HEK293T (cell line): ENCODE data around the gene SHLD1.
"Not testable (repeated sequence)": the region's sequence is repeated elsewhere in the genome, so short reads cannot be mapped to it uniquely, and the experiment has no call there.

Experiments used
- CTCF ChIA-PET: fragments of 350-600 bp; formaldehyde crosslinking; extraction: SDS; loops from one replicate; lab custom pipeline; 2021; ENCODE audit warnings: antibody characterized with exemption, inconsistent platforms; lab: Yijun Ruan, JAX
- POLR2A ChIA-PET: fragments of 350-600 bp; formaldehyde crosslinking; extraction: SDS; loops from one replicate; lab custom pipeline; 2020; ENCODE audit warnings: antibody characterized with exemption, inconsistent platforms; lab: Yijun Ruan, JAX
- DNase-seq: peaks from one replicate; pipeline ENCODE4 v3.0.0; 2012; ENCODE audit warnings: mixed read lengths; ENCODE audit errors: extremely low spot score
- ARNT ChIP-seq: fragments of 450-650 bp; IDR thresholded peaks from 2 replicates; pipeline ENCODE4 v1.6.1; 2017; ENCODE audit warnings: mild to moderate bottlenecking
- BHLHE40 ChIP-seq: fragments of 450-650 bp; IDR thresholded peaks from 2 replicates; pipeline ENCODE4 v1.6.1; 2016; ENCODE audit warnings: mild to moderate bottlenecking, moderate library complexity, borderline replicate concordance
- CTBP1 ChIP-seq: fragments of 450-650 bp; IDR thresholded peaks from 2 replicates; pipeline ENCODE4 v1.6.1; 2016; ENCODE audit warnings: borderline replicate concordance
- ELF4 ChIP-seq: fragments of 450-650 bp; IDR thresholded peaks from 2 replicates; pipeline ENCODE4 v1.6.1; 2017; ENCODE audit warnings: antibody characterized with exemption
- FOXA1 ChIP-seq: fragments of 450-650 bp; IDR thresholded peaks from 2 replicates; pipeline ENCODE4 v1.6.1; 2016; ENCODE audit warnings: mild to moderate bottlenecking
- FOXK2 ChIP-seq: fragments of 450-650 bp; IDR thresholded peaks from 2 replicates; pipeline ENCODE4 v1.6.1; 2016; ENCODE audit warnings: mild to moderate bottlenecking
- FOXM1 ChIP-seq: fragments of 450-650 bp; IDR thresholded peaks from 2 replicates; pipeline ENCODE4 v1.6.1; 2017; ENCODE audit warnings: mild to moderate bottlenecking, borderline replicate concordance
- HDGF ChIP-seq: fragments of 450-650 bp; IDR thresholded peaks from 2 replicates; pipeline ENCODE4 v1.6.1; 2017; ENCODE audit warnings: antibody characterized with exemption, borderline replicate concordance
- L3MBTL2 ChIP-seq: fragments of 450-650 bp; conservative IDR thresholded peaks from 2 replicates; pipeline ENCODE4 v1.6.1; 2016; ENCODE audit warnings: mild to moderate bottlenecking
- LEF1 ChIP-seq: fragments of 450-650 bp; IDR thresholded peaks from 2 replicates; pipeline ENCODE4 v1.6.1; 2017; ENCODE audit warnings: mild to moderate bottlenecking, borderline replicate concordance
- NFRKB ChIP-seq: fragments of 450-650 bp; IDR thresholded peaks from 2 replicates; pipeline ENCODE4 v1.6.1; 2016; ENCODE audit warnings: mild to moderate bottlenecking, moderate library complexity
- PKNOX1 ChIP-seq: fragments of 450-650 bp; IDR thresholded peaks from 2 replicates; pipeline ENCODE4 v1.6.1; 2016
- SP1 ChIP-seq: fragments of 450-650 bp; IDR thresholded peaks from 2 replicates; pipeline ENCODE4 v1.6.1; 2017
- SUZ12 ChIP-seq: fragments of 450-650 bp; IDR thresholded peaks from 2 replicates; pipeline ENCODE4 v1.6.1; 2016; ENCODE audit warnings: mild to moderate bottlenecking
- TARDBP ChIP-seq: fragments of 450-650 bp; IDR thresholded peaks from 2 replicates; pipeline ENCODE4 v1.6.1; 2016
- ZNF384 ChIP-seq: fragments of 450-650 bp; IDR thresholded peaks from 2 replicates; pipeline ENCODE4 v1.6.1; 2016

Gene SHLD1

DNA sequence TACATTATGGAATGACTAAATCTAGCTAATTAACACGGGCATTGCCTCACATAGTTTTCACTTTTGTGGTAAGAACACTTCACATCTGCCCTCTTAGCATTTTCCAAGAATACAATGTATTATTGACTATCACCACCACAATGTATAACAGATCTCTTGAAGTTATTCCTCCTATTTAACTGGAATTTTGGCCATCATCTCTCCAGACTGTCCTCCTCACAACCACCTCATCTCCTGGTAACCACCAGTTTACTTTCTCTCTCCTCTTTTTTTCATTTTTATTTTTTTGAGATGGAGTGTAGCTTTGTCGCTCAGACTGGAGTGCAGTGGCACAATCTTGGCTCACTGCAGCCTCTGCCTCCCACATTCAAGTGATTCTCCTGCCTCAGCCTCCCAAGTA, 8.2 kb upstream of the SHLD1 start:
- POLR2A ChIA-PET = no interaction called here
- no peak for DNase-seq
- TF ChIP-seq BHLHE40 = no peak
- TF ChIP-seq TARDBP = no peak
- TF ChIP-seq LEF1 = no peak
- TF ChIP-seq FOXA1 = no peak
- TF ChIP-seq PKNOX1 = no peak
- TF ChIP-seq SP1 = no peak
- TF ChIP-seq ARNT = no peak
- no peak for TF ChIP-seq HDGF
- TF ChIP-seq ZNF384 = no peak
- no peak for TF ChIP-seq NFRKB
- TF ChIP-seq ELF4 = no peak
- no peak for TF ChIP-seq CTBP1
- CTCF ChIA-PET = no interaction called here

DNA sequence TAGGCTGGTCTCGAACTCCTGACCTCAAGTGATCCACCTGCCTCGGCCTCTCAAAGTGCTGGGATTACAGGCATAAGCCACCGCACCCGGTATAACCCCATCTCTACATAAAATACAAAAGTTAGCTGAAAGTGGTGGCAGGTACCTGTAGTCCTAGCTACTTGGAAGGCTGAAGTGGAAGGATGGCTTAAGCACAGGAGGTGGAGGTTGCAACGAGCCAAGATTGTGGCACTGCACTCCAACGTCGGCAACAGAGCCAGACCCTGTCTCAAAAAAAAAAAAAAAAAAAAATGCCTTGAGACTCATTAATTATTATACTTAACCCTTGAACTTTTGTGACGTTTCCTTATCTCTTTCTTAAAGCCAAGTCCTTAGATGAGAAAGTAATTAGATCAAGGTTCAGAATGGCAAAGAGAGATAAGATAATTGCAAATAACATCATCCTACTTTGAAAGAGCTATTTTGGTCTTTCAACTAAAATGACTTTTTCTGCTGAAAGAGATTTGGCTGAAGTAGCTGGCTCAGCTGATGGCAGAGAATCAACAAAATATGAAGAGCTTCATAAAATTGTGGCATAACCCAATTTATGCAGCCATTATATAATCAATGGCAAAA, 4.7 kb upstream of the SHLD1 start:
- POLR2A ChIA-PET = no interaction called here
- CTCF ChIA-PET = no interaction called here
- DNase-seq = no peak

GRCh38 chr20:5746064-5746463, 4.1 kb upstream of the SHLD1 start:
- CTCF ChIA-PET = no interaction called here
- DNase-seq = no peak
- TF ChIP-seq ELF4 (no peak), FOXM1 (no peak), HDGF (no peak), L3MBTL2 (no peak), LEF1 (no peak), SP1 (no peak), SUZ12 (no peak), BHLHE40 (no peak), FOXA1 (no peak), CTBP1 (no peak), TARDBP (no peak), FOXK2 (no peak), ZNF384 (no peak), PKNOX1 (no peak), ARNT (no peak), NFRKB (no peak)
- POLR2A ChIA-PET = no interaction called here

More for the DNA sequence above, 4.7 kb upstream of the SHLD1 start:
- TF ChIP-seq SUZ12 (no peak), SP1 (no peak), CTBP1 (no peak), HDGF (no peak)

DNA sequence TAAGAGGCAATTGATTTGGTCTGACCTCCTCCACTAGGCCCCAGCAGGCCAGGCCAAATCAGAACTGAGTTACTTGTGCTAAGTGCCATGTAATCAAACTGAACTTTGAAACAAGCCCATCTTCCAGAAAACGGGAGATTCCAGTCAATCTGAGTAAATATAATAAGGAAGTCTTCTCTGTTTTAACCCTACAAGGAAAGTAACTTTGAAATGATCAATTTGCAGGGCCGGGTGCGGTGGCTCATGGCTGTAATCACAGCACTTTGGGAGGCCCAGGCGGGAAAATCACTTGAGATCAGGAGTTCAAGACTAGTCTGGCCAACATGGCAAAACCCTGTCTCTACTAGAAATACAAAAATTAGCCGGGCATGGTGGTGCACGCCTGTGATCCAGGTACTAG, 2.0 kb upstream of the SHLD1 start:
- no peak for DNase-seq
- TF ChIP-seq NFRKB = no peak
- TF ChIP-seq FOXM1 = no peak
- no peak for TF ChIP-seq SUZ12
- TF ChIP-seq ARNT = no peak
- no peak for TF ChIP-seq SP1
- no peak for TF ChIP-seq LEF1
- no peak for TF ChIP-seq L3MBTL2
- no peak for TF ChIP-seq ELF4
- TF ChIP-seq HDGF = no peak
- TF ChIP-seq PKNOX1 = no peak
- TF ChIP-seq FOXK2 = no peak
- no peak for TF ChIP-seq CTBP1
- no peak for TF ChIP-seq TARDBP
- no peak for TF ChIP-seq ZNF384
- TF ChIP-seq BHLHE40 = no peak
- no peak for TF ChIP-seq FOXA1
- ChIA-PET CTCF (no interaction called here), POLR2A (no interaction called here)

DNA sequence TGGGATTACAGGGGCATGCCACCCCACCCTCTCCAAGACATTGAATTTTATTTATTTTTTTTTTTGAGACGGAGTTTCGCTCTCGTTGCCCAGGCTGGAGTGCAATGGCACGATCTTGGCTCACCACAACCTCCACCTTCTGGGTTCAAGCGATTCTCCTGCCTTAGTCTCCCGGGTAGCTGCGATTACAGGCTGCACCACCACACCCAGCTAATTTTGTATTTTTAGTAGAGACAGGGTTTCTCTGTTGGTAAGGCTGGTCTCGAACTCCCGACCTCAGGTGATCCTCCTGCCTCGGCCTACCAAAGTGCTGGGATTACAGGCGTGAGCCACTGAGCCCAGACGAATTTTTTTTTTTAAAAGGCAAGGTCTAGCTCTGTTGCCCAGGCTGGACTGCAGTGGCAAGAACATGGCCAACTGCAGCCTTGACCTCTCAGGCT, 669 bp upstream of the SHLD1 start:
- DNase-seq = not testable (repeated sequence)

GRCh38 chr20:5751856-5752255, 1.7 kb downstream of the SHLD1 start:
- ChIA-PET POLR2A (no interaction called here), CTCF (no interaction called here)
- no peak for DNase-seq
- TF ChIP-seq BHLHE40 (no peak), PKNOX1 (no peak), NFRKB (no peak), FOXA1 (no peak), ELF4 (no peak), FOXK2 (no peak), LEF1 (no peak), SP1 (no peak), HDGF (no peak), FOXM1 (no peak), L3MBTL2 (no peak), ARNT (no peak)

More for the DNA sequence above, 669 bp upstream of the SHLD1 start:
- CTCF ChIA-PET, POLR2A ChIA-PET: not testable (repeated sequence)
